CD4-positive, alpha-beta T cell treated with Interleukin-4 for 4 hours (primary cell): Measurements from ENCODE around the gene ODF2.
A peak's percentile ranks its signal among the peaks of the same experiment; 100 is the strongest.
"Not testable (repeated sequence)": the region's sequence is repeated elsewhere in the genome, so short reads cannot be mapped to it uniquely, and the experiment has no call there.

Experiments used
- DNase-seq: peaks from one replicate; pipeline ENCODE4 v3.0.0-alpha.2; 2020

The ODF2 gene

DNA sequence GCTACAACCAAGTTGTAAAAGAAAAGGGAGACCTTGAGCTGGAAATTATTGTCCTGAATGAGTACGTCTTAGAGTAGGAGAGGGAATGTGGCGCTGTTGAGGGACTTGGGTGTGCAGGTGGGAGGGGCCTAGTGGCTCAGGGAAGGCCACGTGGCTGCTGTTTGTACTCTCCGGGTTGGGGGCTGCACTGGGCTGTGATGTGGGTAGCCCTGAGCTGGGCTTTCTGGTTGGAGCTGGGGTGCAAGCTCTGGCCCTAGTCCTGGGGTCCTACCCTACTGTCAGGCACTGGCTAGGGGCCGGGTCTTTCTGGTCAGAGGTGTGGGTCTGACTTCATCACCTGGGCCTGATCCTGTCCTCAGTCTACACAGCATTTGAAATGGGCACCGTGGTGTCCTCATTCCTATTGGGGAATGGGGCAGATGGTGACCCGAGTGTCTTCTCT is 29.6 kb downstream of the ODF2 start:
- no peak for DNase-seq

DNA sequence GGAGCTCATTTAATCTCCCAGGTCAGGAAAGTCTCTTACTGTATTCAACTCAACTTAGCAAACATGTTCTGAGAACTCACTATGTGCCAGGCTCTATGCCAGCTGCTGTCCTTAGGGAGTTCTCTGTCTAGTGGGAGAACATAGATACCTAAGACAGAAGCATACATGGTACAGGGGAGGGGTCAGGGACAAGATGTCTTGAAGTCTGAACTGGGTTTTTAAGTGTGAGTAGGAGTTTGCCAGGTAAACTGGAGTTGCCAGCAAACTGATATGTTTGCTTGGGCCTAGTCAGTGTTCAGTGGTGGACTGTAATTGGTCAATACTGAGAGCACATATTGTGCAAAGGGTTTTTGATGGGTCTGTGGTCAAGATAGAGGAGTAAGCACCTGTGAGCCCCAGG is 30.4 kb downstream of the ODF2 start:
- no peak for DNase-seq

GRCh38 chr9:128493424-128493823 is 37.6 kb downstream of the ODF2 start:
- DNase-seq, result no peak

DNA sequence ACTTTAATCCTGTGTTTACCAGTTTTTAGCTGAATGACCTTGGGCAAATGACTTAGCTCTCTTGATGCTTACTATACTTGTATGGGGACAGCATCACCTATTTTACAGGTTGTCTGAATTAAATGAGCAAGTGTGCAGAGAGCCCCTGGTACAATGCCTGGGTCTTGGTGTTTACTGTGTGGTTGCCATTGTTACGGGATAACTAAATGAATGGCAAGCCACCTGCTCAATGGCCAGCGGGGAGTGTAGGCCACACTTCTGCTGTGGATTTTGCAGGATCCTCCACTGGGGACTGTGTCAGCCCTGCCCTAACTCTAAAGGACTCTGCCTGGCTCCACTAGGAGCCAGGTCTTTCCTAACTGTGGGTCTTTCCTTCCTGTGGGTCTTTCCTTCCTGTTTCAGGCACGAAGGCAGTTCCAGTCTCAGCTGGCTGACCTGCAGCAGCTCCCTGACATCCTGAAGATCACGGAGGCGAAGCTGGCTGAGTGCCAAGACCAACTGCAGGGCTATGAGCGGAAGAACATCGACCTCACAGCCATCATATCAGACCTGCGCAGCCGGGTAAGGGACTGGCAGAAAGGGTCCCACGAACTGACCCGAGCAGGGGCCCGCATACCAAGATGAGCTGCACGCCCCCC is 38.4 kb downstream of the ODF2 start:
- no peak for DNase-seq

- no peak for DNase-seq
Observed at GRCh38 chr9:128494746-128495129, 38.9 kb downstream of the ODF2 start.

DNA sequence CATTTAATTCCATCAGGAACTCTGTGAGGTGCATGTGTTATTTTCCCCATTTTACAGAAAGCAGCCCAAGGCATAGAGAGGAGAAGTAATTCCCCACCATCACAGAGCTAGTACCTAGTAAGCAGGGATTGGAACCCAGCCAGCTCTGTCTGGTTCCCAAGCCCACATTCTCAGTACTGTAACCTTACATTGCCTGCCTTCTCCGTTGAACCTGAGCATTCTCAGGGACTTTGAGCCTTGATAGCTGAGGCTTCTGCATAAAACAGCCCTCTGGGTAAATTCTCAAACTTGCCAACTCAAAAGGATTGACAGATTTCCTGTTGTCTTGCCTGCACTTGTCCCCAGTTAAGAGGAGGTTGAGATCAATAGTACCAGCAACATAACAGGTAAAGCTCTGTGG is 39.5 kb downstream of the ODF2 start:
- no peak for DNase-seq

- no peak for DNase-seq
Observed at GRCh38 chr9:128495804-128496417, 40.1 kb downstream of the ODF2 start.

DNA sequence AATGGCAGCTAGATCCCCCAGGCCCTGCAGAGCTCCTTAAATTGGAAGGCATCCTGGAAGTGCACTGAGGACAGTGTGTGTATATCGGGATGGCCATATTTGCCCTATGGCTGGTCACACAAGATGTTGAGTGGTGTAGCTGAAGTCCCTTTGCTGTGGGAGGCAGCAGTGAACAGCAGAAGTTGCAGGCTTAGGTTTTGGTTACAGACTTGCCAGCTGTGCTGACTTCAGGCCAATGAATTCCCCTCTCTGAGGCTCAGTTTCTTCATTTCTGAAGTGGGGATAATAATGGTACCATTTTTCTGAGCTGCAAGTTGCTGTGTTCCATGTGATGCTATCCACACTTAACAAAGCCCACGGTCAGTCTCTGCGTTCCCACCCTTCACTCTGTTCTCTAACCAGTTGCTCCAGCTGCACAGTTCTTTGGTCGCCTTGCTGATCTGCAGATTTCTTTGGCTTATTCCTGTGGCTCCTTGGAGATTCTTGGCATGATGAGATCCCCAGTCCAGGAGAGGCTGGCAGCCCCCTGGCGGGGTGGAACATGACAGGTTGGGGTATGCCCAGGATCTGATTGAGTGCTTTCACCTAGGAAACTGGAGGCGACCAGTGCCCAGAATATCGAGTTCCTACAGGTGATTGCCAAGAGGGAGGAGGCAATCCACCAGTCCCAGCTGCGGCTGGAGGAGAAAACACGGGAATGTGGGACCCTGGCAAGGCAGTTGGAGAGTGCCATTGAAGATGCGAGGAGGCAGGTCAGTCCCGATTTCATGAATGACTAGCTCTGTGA is 42.2 kb downstream of the ODF2 start:
- no peak for DNase-seq

GRCh38 chr9:128498911-128499310 is 43.1 kb downstream of the ODF2 start:
- no peak for DNase-seq

GRCh38 chr9:128499920-128500319 is 44.1 kb downstream of the ODF2 start:
- DNase-seq, result no peak

DNA sequence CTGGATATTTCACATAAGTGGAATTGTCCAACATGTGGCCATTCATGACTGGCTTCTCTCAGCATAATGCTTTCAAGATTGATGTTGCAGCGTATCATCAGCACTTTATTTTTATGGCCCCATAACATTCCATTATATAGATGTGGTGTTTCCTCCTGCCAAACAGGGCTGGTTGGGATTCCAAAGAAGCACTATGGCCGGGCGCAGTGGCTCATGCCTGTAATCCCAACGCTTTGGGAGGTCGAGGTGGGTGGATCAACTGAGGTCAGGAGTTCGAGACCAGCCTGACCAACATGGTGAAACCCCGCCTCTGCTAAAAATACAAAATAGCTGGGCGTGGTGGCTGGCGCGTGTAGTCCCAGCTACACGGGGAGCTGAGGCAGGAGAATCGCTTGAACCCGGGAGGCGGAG is 47.6 kb downstream of the ODF2 start:
- not testable (repeated sequence) for DNase-seq

DNA sequence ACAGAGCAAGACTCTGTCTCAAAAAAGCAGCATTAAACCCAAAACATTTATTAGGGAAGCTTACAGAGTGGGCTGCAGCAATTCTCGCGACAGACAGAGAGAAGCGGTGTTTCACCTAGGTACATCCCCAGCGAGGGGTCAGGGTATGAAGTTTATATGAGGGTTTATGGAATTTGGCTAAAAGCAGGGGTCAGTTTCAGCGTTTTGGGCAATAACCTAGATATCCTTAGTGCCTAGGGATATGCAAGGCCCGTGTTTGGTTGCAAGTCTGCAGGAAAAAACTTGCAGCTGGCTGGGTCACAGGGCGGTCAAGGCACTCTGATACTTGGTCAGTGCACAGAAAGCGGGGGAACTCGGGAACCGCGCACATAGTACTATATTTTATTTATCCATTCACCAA is 48.1 kb downstream of the ODF2 start:
- DNase-seq, result no peak

DNA sequence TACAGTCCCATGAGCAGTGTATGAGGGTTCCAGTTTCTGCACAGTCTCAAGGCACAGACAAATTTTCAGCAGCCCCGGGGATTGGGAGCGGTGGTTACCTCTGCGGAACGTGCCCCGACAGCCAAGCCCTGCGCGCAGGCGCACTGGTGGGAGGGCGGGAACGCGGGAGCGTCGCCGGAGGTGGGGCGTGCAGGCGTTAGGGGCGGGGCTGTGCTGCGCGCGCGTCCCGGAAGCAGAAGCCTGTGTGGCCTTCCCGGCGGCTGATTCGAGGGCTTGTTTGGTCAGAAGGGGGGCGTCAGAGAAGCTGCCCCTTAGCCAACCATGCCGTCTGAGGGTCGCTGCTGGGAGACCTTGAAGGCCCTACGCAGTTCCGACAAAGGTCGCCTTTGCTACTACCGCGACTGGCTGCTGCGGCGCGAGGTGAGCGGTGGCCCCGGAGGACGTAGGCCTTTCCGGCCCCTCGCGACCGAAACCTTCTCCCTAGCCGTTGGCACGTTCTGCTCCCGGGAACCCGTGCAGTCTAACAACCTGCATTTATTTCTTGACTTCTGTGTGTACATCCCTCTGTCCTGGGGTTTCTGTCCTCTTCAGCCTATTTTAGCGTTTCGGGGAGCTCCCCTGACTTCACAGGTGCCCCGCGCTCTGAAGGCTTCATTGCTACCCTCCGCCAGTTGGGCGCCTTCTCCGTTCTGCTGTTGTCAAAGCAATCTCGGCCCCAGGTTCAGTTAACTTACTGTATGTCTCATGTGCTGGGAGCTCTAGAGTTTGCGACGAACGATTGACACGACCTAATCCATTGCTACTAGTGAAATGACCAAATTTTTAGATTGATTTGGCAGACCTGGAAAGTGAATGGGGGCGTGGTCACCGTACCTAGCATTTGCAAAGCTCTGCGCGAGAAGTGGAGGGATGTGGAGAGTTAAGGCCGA is 48.9 kb downstream of the ODF2 start, which contains the start of gene GLE1:
GLE1 (plus strand) TSS at position 235 of the 929 bp plus-strand sequence; CDS start at position 322, 87 bp downstream.
- peak; percentile 92 for DNase-seq

DNA sequence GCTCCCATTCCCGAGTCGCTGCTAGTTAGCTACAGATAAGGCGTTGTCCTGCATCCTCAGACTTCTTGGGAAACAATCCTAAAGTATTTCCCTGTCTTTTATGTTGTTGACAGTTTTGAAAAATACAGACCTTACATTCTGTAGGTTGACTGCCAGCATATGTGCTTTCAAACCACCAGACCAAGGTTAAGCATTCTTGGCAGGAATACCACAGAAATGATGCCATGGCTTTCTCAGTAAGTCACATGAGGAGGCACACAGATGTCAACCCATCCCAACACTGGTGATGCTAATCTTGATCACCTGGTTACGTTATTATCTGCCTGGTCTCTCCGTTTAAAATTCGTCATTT is 49.6 kb downstream of the ODF2 start:
- DNase-seq, result peak; percentile 2

GRCh38 chr9:128505906-128506305 is 50.1 kb downstream of the ODF2 start:
- DNase-seq, result not testable (repeated sequence)

GRCh38 chr9:128512820-128513219 is 57.0 kb downstream of the ODF2 start:
- DNase-seq, result no peak

DNA sequence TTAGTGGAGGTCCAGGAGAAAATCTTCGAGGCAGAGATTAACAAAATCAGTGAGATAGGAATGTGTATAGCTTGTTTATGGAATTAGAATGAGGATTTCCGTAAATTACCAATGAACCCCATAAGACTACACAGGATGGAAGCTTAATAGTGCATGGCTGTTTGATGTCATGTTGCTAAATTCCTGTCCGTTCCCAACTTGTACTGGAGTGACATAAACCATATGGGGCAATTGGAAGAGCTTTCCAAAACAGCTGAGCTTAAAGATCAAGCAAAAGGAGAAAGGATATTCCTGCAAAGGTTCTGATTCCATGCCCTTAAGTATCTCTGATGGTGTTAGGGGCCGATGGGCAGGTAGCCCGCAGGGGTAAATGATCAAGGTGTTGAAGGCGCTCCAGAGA is 66.2 kb downstream of the ODF2 start:
- DNase-seq, result no peak

DNA sequence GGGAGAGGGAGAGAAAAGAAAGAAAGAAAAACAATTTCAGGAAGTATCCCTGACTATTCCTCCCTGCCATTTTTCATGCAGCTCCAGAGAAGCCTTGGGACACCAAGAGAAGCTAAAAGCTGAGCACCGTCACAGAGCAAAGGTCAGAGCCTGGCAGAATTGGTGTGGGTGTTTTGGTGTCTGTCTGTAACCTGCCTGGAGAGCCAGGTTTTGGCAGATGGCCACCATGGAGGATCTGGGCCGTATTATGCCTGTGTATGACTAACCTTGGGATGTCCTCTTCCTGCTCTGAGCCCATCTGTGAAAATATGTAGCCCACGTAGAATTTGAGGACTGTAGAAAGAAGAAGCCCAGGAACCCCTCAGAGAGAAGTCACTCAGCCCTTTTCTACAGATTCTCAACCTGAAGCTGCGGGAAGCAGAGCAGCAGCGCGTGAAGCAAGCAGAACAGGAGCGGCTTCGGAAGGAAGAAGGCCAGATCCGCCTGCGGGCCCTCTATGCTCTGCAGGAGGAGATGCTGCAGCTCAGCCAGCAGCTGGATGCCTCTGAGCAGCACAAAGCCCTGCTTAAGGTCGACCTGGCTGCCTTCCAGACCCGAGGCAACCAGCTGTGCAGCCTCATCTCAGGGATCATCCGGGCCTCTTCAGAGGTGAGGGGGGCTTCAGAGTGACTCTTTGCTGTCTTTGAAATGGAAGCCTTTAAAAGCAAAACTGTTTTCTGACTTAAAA is 67.6 kb downstream of the ODF2 start:
- DNase-seq, result no peak

GRCh38 chr9:128526720-128527119 is 70.9 kb downstream of the ODF2 start:
- no peak for DNase-seq

DNA sequence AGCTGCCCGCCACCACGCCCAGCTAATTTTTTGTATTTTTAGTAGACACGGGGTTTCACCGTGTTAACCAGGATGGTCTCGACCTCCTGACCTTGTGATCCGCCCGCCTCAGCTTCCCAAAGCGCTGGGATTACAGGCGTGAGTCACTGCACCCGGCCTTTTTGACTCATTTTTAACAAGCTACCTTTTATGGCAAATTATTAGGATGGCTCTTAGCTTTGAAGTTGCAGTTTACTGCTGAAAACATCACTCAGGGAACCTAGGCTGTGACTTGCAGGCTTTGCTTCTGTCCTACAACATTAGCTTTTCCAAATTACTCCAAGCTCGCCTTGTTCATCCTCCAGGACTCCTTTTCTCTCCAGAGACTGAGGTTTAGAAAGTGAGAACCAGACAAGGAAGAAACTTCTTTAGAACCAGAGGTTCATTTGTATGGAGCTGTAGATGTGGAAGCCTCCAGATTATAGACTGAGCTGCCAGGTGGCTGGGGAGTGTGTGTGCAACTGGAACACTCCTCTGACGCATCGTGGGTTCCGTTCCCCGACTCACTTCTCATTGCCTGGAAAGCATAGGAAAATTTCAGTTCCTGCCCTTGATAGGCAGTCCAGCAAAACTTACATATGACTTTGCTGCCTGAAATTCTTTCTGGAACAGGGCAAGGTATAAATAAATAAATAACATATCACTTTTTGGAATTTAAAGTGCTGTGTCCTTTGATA is 72.8 kb downstream of the ODF2 start:
- no peak for DNase-seq

DNA sequence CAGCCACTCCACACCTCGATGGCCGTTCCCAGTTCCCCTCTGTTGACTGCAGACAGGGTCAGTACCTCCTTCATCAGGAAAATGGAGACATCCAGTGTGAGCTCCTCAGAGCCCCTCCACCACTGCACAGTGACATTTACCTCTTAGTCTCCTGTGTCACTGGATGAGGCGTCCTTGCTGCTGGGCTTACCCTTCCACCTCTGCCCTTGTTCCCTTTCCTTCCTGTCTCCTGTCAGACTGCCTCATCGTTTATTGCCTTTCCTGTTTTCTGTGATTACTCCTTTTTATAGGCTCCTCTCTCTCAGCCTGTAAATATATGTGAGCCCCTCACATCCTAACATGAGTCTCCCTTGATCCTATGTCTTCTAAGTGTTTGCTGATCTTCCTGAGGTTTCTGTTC is 73.4 kb downstream of the ODF2 start:
- no peak for DNase-seq

GRCh38 chr9:128532581-128532980 is 76.8 kb downstream of the ODF2 start:
- no peak for DNase-seq
